ENCODE results near the gene BTBD9. TPM values are rescaled to one million over a fixed set of nuclear protein-coding genes. Genes with fewer than 3 reads are reported as not detected.

BTBD9 gene
- total and polyA plus RNA-seq, 2 of the 13 experiments (the other 11 are each of a cell fraction or from before 2014, with no cell fraction given), result 1.2 to 3.0 TPM

- no peak overlapping the region for H2AFZ ChIP-seq (ENCODE audit: low read length)
- FAIRE-seq, result no peak
- ATAC-seq, result no peak
- no peaks in the 10 kb centered on the region for H3K27me3 ChIP-seq (ENCODE audit: control insufficient read depth in 1 of 2, insufficient read depth in 2 of 2, low read length in 2 of 2)
- ChIA-PET POLR2A (no interaction called here), CTCF (ENCODE audit: low intra/inter-chr PET ratio, low total read pairs) (no interaction called here)
- no peaks in the 10 kb centered on the region for H3K9me3 ChIP-seq (ENCODE audit: low read length)
- WGBS (ENCODE audit: low lambda C conversion rate), result 19% methylated on average over 3 of the region's 3 CpGs
- DNase-seq (ENCODE audit: low spot score), result no peak
- no TSS peak for BruUV-seq (replicated peaks)
- H4K20me1 ChIP-seq (ENCODE audit: insufficient read depth, low read length), result no peaks in the 10 kb centered on the region
- peaks cover 15% of the 10 kb centered on the region for H3K4me1 ChIP-seq (ENCODE audit: insufficient read depth, low read length)
- in situ Hi-C loops (cut with HindIII; ENCODE audit: extremely low pct_ligation_motif_present, low pct_unique_long_range_greater_than_20kb) (no loop called here), intact Hi-C loops (cut with micrococcal nuclease; ENCODE audit: unreplicated experiment) (no loop called here)
- H3K4me3 ChIP-seq (replicated peaks in 1 of 3; ENCODE audit: insufficient read depth in 1 of 3, low read depth in 2 of 3, low read length in 3 of 3), result no peak overlapping the region
- no peak overlapping the region for H3K9ac ChIP-seq (ENCODE audit: insufficient read depth, low read depth, low read length)
- H3K36me3 ChIP-seq (replicated peaks in 1 of 2; ENCODE audit: control insufficient read depth in 1 of 2, insufficient read depth in 2 of 2, low read length in 2 of 2), result no peaks in the 10 kb centered on the region
- no peaks in the 10 kb centered on the region for H3K79me2 ChIP-seq (ENCODE audit: insufficient read depth, low read length)
- TF ChIP-seq ZNF383 (CRISPR knock-in tag; IDR thresholded peaks at IDR 0.05; ENCODE audit: borderline replicate concordance) (no peak), ZNF512 (CRISPR knock-in tag; IDR thresholded peaks at IDR 0.05) (no peak), ZNF282 (IDR thresholded peaks at IDR 0.05; ENCODE audit: partially characterized antibody) (no peak), ZBTB44 (CRISPR knock-in tag; IDR thresholded peaks at IDR 0.05) (no peak), ZNF33B (CRISPR knock-in tag; IDR thresholded peaks at IDR 0.05) (no peak), ZFP41 (CRISPR knock-in tag; IDR thresholded peaks at IDR 0.05; ENCODE audit: borderline replicate concordance) (no peak), POGK (CRISPR knock-in tag; conservative IDR thresholded peaks at IDR 0.05) (no peak)
- H3K4me2 ChIP-seq (ENCODE audit: low read depth, low read length), result no peak overlapping the region
- no peak overlapping the region for H3K27ac ChIP-seq (ENCODE audit: extremely low read length, insufficient read depth, low read length)
These were observed 423.3 kb downstream of the BTBD9 start for GRCh38 chr6:38216451-38216850.
